Upper lobe of right lung (tissue), 1 donor: ENCODE results near the gene BRICD5. TPM values are rescaled to one million over a fixed set of nuclear protein-coding genes. Genes with fewer than 3 reads are reported as not detected.

ENCODE experiments used
- ATAC-seq: fragments of 200-7000 bp; cut with Tn5 transposase; one replicate; pipeline ENCODE4 v1.9.1; 2020; ENCODE audit warnings: mild to moderate bottlenecking, moderate library complexity
- DNase-seq: peaks from one replicate; pipeline ENCODE4 v3.0.0-alpha.2; 2020
- H3K27ac ChIP-seq: fragments of 200-600 bp; one replicate; pipeline ENCODE4 v1.8.0; 2022
- H3K27me3 ChIP-seq: fragments of 200-600 bp; one replicate; pipeline ENCODE4 v1.8.0; 2022; ENCODE audit warnings: mild to moderate bottlenecking
- H3K36me3 ChIP-seq: fragments of 200-600 bp; one replicate; pipeline ENCODE4 v1.8.0; 2022
- H3K4me1 ChIP-seq: fragments of 200-600 bp; one replicate; pipeline ENCODE4 v1.8.0; 2022
- H3K4me3 ChIP-seq: fragments of 200-600 bp; one replicate; pipeline ENCODE4 v1.8.0; 2022; ENCODE audit warnings: mild to moderate bottlenecking
- H3K9me3 ChIP-seq: fragments of 200-600 bp; one replicate; pipeline ENCODE4 v1.8.0; 2022
- CTCF ChIP-seq: fragments of 200-600 bp; IDR thresholded peaks from one replicate; pipeline ENCODE4 v1.8.0; 2022; ENCODE audit warnings: antibody characterized with exemption
- intact Hi-C: fragments of 100-400 bp; cut with DNase I; formaldehyde crosslinking; loops from one replicate; pipeline ENCODE4 v1.11.0; 2022
- total RNA-seq: library from RNA; stranded (reverse); fragmentation: NEBNext Ultra II Directional; extraction: Animal tissue kit (Norgen Biotek cat#: 25700); gene quantifications from one replicate; pipeline ENCODE4 v1.2.1, GENCODE V29; 2021
- donor health status: DM: no; HTN: yes; CAD: no; lungs with severe emphysema.

The BRICD5 gene
- total RNA-seq, 1 donor from 2014 or later, result 7.5 TPM

DNA sequence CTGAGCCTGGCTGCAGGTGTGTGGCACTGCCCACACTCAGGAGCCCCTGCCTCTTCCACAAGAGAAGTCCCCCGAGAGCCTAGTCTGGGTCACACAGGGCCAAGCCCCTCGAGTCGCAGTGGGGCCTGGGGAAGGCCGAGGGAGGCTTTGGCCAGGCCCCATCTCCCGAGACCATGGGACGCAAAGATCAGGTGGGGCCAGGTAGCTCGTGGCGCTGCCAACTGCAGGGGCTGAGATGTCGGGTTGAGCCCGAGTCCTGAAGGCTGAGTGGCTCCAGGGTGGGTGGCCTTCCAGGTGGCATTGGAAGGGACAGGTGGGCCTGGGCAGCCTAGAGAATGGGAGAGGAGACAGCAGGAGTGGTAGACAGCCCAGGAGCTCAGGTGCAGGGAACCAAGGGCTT lies 48.8 kb downstream of the BRICD5 start:
- DNase-seq, result no peak
- H3K9me3 ChIP-seq, result no peaks in the 10 kb centered on the region
- peaks cover 39% of the 10 kb centered on the region for H3K4me1 ChIP-seq
- intact Hi-C loops, result no loop called here
- TF ChIP-seq CTCF, result no peak
- no peak overlapping the region for H3K4me3 ChIP-seq
- peaks cover 13% of the 10 kb centered on the region for H3K36me3 ChIP-seq
- no peaks in the 10 kb centered on the region for H3K27me3 ChIP-seq
- H3K27ac ChIP-seq, result no peak overlapping the region
- ATAC-seq, result no peak

- H3K27ac ChIP-seq, result peak overlapping the region; percentile 55
- ATAC-seq, result no peak
- DNase-seq, result no peak
- no peaks in the 10 kb centered on the region for H3K27me3 ChIP-seq
- intact Hi-C loops, result no loop called here
- peaks cover 4% of the 10 kb centered on the region for H3K36me3 ChIP-seq
- H3K9me3 ChIP-seq, result no peaks in the 10 kb centered on the region
- H3K4me1 ChIP-seq, result peaks cover 48% of the 10 kb centered on the region
- H3K4me3 ChIP-seq, result no peak overlapping the region
- TF ChIP-seq CTCF, result no peak
These were observed 49.6 kb downstream of the BRICD5 start for GRCh38 chr16:2160915-2161551.

Other genes starting within 250 kb of the BRICD5 start
- gene RPS2, start 246.0 kb downstream of the BRICD5 start, total RNA-seq, result 1,490 TPM
- gene RNF151, start 244.0 kb downstream of the BRICD5 start, total RNA-seq, result not detected
- gene TBL3, start 238.8 kb downstream of the BRICD5 start, total RNA-seq, result 24.7 TPM
- 1.8 TPM for gene NOXO1, start 229.4 kb downstream of the BRICD5 start, total RNA-seq
- gene GFER, start 226.7 kb downstream of the BRICD5 start, total RNA-seq, result 23.1 TPM
- 0.61 TPM for gene SYNGR3, start 220.9 kb downstream of the BRICD5 start, total RNA-seq
- 38.2 TPM for gene ZNF598, start 201.0 kb downstream of the BRICD5 start, total RNA-seq
- not detected for gene NPW, start 191.1 kb downstream of the BRICD5 start, total RNA-seq
- 363 TPM for gene NHERF2, start 184.0 kb downstream of the BRICD5 start, total RNA-seq
- 26.4 TPM for gene NTHL1, start 163.0 kb downstream of the BRICD5 start, total RNA-seq
- gene TSC2, start 162.9 kb downstream of the BRICD5 start, total RNA-seq, result 119 TPM
- gene PKD1, start 75.0 kb downstream of the BRICD5 start, total RNA-seq, result 84.8 TPM
- gene RAB26, start 62.2 kb downstream of the BRICD5 start, total RNA-seq, result 0.67 TPM
- gene TRAF7, start 55.1 kb downstream of the BRICD5 start, total RNA-seq, result 64.3 TPM
- 0.06 TPM for gene CASKIN1, start 14.3 kb downstream of the BRICD5 start, total RNA-seq
- gene MLST8, start 5.4 kb downstream of the BRICD5 start, total RNA-seq, result 29.9 TPM
- gene PGP, start 4.0 kb upstream of the BRICD5 start, total RNA-seq, result 15.0 TPM
- gene E4F1, start 12.7 kb upstream of the BRICD5 start, total RNA-seq, result 22.6 TPM
- gene DNASE1L2, start 25.6 kb upstream of the BRICD5 start, total RNA-seq, result 0.78 TPM
- 46.2 TPM for gene ECI1, start 40.7 kb upstream of the BRICD5 start, total RNA-seq
- gene RNPS1, start 57.3 kb upstream of the BRICD5 start, total RNA-seq, result 116 TPM
- 598 TPM for gene ABCA3, start 129.9 kb upstream of the BRICD5 start, total RNA-seq
- gene CCNF, start 218.6 kb upstream of the BRICD5 start, total RNA-seq, result 3.6 TPM
- not detected for gene TEDC2, start 249.2 kb upstream of the BRICD5 start, total RNA-seq